ENCODE results near the gene SPATA6.

SPATA6 gene

GRCh38 chr1:48249868-48250267, 222.1 kb downstream of the SPATA6 start:
- DNase-seq = no peak

GRCh38 chr1:48248356-48248755, 223.6 kb downstream of the SPATA6 start:
- DNase-seq = no peak

DNA sequence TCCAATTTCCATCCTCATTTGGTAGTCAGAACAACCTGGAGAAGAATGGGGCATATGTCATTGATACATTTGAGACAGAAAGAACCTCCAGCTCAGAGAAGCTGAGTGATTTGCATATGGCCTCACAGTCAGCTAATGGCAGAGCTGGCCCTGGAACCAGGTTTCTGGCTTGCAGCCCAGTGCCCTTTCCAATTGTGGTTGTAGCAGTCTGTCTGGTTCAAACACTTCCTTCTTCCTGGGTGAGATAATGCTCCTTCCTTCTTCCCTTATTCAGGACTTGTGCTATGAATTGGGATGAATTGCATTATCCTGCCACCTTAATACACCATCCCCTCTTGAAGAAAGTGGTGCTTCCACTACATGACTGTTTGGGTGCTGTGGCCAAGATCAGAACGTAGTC, 225.3 kb downstream of the SPATA6 start:
- peak in 1 of 2 donors; percentile 28 for DNase-seq

Data from hippocampal formation (tissue), 2 donors.